GM18858 (cell line): ENCODE measurements around the gene SPATC1L.
"Not testable (repeated sequence)": the region's sequence is repeated elsewhere in the genome, so short reads cannot be mapped to it uniquely, and the experiment has no call there.

ENCODE experiments used
- ATAC-seq: cut with Tn5 transposase; IDR thresholded peaks from one replicate; pipeline ENCODE4 v1.9.1; 2021; ENCODE audit not compliant: unreplicated experiment

The SPATC1L gene

GRCh38 chr21:46184625-46185555 is 631 bp upstream of the SPATC1L start:
- peak; percentile 27 for ATAC-seq

DNA sequence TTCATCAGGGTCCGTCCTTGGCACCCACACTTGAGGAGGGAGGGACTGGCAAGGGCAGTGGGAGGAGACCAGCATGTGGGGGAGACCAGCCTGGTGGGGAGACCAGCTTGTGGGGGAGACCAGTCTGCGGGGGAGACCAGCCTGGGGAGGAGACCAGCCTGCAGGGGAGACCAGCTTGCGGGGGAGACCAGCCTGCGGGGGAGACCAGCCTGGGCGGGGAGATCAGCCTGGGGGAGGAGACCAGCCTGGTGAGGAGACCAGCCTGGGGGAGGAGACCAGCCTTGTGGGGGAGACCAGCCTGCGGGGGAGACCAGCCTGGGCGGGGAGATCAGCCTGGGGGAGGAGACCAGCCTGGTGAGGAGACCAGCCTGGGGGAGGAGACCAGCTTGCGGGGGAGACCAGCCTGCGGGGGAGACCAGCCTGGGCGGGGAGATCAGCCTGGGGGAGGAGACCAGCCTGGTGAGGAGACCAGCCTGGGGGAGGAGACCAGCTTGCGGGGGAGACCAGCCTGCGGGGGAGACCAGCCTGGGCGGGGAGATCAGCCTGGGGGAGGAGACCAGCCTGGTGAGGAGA is 836 bp downstream of the SPATC1L start:
- not testable (repeated sequence) for ATAC-seq

GRCh38 chr21:46182548-46183336 is 1.5 kb downstream of the SPATC1L start:
- no peak for ATAC-seq

DNA sequence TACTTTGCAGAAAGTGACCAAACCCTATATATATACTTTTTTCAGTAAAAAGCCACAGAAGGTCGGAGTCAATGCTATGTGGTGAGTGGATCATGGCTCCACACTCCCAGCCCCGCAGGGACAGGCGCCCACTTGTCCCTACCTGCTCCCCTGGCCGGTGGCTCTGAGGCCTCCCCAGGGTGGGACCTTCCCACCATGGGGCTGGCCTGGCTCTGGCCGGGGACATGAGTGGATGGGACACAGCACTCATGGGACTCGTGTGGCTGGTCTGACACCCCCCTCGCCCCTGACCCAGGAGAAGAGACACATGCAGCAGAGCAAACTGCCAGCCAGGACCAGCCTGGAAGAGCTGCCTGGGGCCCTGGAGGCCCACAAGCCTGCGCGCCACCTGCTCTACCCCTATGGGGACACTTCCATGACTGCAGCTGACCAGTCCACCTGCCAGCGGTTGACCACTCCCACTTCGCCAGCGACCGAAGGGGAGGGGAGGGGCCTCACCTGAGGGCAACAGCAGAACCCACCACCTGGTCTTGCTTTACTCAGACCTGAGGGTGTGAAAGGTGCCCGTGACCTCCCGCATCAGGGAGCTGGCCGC is 2.2 kb downstream of the SPATC1L start:
- ATAC-seq: no peak

DNA sequence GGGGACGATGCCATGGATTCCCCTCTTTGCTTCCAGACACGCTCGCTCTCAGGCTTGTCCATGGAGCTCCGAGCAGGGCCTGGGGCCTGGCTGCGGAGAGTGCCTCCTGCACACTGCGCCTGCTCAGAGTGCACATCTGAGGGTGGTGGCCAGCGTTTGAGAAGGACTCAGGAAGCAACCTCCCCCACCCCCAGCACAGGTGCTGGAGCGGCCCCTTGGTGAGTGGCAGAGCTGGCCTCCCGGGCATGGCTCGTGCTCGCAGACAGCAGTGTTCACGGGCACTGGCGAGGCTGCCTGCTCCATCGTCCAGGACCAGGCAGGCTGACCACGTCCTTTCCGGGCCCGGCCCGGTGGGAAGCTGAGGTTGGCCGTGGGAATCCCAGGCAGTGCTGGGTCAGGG is 2.8 kb downstream of the SPATC1L start:
- ATAC-seq: no peak

- no peak for ATAC-seq
Observed at GRCh38 chr21:46180778-46181391, 3.4 kb downstream of the SPATC1L start.

- ATAC-seq: no peak
Observed at GRCh38 chr21:46180079-46180722, 4.1 kb downstream of the SPATC1L start.

DNA sequence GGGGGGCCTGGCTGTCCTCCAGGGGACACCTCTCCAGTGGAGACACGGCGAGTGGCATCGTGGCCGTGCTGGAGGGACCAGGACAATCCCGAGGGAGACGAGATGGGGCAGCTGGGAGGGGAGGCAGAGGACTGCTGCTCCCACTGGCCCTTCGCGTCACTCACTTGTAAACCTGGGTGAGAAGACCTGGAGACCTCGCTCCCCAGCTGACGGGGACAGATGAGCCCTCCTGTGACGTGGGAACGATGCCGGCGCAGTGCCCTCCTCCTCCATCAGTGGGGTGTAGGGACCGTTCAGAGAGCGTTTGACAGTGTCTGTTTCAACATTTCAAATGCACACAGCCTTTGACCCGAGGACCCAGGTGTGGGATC is 4.6 kb downstream of the SPATC1L start:
- no peak for ATAC-seq

- no peak for ATAC-seq
Observed at GRCh38 chr21:46178961-46179360, 5.3 kb downstream of the SPATC1L start.

GRCh38 chr21:46176443-46177129 is 7.7 kb downstream of the SPATC1L start:
- ATAC-seq: not testable (repeated sequence)

GRCh38 chr21:46173573-46173972 is 10.7 kb downstream of the SPATC1L start:
- ATAC-seq: no peak

DNA sequence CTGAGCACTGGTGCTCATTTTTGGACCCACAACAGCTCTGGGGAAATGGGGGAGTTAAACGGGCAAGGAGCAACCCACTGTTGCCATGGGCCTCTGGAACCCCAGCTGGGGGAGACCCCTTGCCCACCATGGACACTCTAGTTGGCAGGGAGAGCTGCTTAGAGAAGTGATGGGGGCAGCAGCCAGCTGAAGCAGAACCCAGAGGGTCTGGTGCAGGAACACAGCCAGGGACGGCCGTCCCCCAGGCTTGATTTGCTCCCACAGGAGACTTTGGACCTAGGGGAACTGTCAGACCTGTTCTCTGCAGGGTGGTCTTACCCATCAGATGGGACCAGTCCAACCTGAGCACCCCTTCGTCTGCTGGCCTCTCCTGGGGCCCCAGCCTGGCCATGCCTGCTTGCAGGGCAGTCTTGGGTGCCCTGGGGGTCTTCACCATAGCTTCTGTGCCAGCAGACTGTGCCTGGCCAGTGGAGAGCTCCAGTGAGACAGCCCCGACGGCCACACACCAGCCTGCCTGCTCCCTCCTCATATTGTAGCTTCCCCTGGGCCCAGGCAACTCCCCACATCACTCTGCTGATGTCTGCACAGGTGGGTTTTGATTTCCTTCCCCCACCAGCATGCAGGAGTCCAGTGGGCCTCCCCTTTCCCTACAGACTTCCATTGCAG is 11.3 kb downstream of the SPATC1L start:
- ATAC-seq: no peak

- no peak for ATAC-seq
Observed at GRCh38 chr21:46171996-46172862, 12.0 kb downstream of the SPATC1L start.

DNA sequence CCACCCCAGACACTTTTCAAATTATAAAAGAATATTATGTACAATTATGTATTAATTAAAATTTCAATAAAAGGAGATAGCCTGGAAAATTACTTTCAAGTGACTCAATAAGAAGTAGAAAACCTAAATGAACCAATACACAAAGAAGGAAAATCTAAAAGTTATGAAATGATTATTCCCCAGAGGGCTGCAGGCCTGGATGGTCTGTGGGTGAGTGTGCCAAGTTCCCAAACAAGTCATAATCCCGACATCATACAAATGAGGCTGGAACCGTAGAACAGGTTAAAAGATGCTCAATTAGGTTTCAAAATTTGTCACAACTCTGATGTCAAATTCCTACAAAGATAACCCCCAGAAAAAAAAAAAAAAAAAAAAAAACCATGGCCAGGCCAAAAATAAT is 12.7 kb downstream of the SPATC1L start:
- ATAC-seq: no peak

DNA sequence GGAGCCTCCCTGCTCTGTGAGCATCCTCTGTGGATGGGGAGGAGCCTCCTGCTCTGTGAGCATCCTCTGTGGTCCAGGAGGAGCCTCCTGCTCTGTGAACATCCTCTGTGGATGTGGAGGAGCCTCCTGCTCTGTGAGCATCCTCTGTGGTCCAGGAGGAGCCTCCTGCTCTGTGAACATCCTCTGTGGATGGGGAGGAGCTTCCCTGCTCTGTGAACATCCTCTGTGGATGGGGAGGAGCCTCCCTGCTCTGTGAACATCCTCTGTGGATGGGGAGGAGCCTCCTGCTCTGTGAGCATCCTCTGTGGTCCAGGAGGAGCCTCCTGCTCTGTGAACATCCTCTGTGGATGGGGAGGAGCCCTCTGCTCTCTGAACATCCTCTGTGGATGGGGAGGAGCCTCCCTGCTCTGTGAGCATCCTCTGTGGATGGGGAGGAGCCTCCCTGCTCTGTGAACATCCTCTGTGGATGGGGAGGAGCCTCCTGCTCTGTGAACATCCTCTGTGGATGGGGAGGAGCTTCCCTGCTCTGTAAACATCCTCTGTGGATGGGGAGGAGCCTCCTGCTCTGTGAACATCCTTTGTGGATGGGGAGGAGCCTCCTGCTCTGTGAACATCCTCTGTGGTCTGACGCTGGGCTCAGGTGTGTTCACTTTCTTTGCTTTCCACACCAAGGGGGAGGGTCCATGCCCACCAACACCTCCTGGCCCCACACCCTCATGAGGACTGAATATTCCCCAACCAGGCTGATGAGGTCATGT is 13.6 kb downstream of the SPATC1L start:
- not testable (repeated sequence) for ATAC-seq

DNA sequence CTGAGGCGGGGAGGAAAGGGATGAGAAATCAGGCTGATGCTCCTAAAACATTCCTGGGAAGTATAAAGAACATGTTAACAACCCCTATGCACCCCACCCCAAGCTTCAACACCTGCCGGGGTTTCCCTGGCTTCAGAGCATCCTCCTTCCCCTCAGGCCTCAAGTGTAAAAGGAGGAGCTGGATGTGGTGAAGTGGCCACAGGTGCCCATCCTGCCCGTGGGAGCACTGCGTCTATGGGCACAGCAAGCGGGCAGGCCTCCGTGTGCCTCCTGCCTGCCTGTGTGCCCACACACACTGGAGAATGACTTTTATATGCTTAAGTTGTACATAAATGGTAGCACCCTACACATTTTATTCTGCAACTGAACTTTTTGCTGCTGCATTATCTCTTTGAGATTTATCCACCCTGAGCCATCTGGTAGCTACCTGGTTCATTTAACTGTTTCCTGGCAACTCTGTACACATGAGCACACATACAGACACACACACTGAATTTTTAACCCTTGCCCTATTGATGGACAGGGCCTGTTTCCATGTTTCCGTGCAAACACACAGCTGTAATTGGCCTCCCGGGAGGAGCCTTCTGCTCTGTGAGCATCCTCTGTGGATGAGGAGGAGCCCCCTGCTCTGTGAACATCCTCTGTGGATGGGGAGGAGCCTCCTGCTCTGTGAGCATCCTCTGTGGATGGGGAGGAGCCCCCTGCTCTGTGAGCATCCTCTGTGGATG is 15.4 kb downstream of the SPATC1L start:
- no peak for ATAC-seq

DNA sequence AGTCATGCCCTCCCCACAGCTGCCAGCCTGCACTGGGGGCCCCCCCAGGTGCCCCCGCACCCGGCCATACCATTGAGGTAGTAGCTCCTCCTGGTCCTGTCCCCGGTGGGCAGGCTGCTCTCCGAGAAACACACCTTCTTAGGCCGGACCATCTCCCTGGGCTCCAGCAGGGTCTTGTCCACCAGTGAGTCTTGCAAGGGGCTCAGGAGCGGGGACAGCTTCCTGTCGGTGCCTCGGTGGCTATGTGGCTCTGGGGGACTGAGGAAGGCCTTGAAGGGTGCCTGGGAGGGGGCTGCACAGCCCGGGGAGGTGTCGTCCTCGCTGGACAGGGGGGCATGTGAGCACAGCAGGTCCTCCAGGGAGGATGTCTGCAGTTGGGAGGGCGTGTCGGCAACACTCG is 16.0 kb downstream of the SPATC1L start:
- no peak for ATAC-seq
